ENCODE results near the gene SEC31A.

The SEC31A gene

GRCh38 chr4:82780170-82780751, 110.7 kb downstream of the SEC31A start (continued):
- TF ChIP-seq ZNF148 (tag by site-specific recombination; IDR thresholded peaks at IDR 0.05; ENCODE audit: borderline replicate concordance) (no peak), ZNF169 (tag by site-specific recombination; IDR thresholded peaks at IDR 0.05) (no peak), ZBTB26 (tag by site-specific recombination; optimal IDR thresholded peaks at IDR 0.05) (no peak)

- CTCF ChIA-PET, result interaction anchor here (0.7 kb wide), 1 partner anchor 1660 kb away, joined by 3 read pairs; no protein-coding TSS in a partner anchor
- TF ChIP-seq FEZF1 (tag by site-specific recombination; IDR thresholded peaks at IDR 0.05), result no peak
- no peak for TF ChIP-seq ZNF521 (tag by site-specific recombination; IDR thresholded peaks at IDR 0.05)
- no peak for TF ChIP-seq ZNF175 (tag by site-specific recombination; IDR thresholded peaks at IDR 0.05)
- TF ChIP-seq ZNF211 (tag by site-specific recombination; IDR thresholded peaks at IDR 0.05; ENCODE audit: low read depth), result no peak
- TF ChIP-seq ZNF830 (tag by site-specific recombination; IDR thresholded peaks at IDR 0.05; ENCODE audit: low read depth), result no peak
- TF ChIP-seq ZNF37A (tag by site-specific recombination; IDR thresholded peaks at IDR 0.05), result no peak
- no peak for TF ChIP-seq ZBTB17 (tag by site-specific recombination; IDR thresholded peaks at IDR 0.05)
- no peak for TF ChIP-seq ZNF133 (tag by site-specific recombination; IDR thresholded peaks at IDR 0.05)
- TF ChIP-seq EGR2 (tag by site-specific recombination; IDR thresholded peaks at IDR 0.05; ENCODE audit: low read depth), result peak; percentile 36; the same call in 1 of the 2 replicates
- peak; percentile 54 for TF ChIP-seq ZFHX2 (tag by site-specific recombination; conservative IDR thresholded peaks at IDR 0.05)
- TF ChIP-seq ZNF16 (tag by site-specific recombination; IDR thresholded peaks at IDR 0.05; ENCODE audit: low read depth), result no peak
- TF ChIP-seq ZNF658 (tag by site-specific recombination; IDR thresholded peaks at IDR 0.05), result no peak
- no peak for TF ChIP-seq SP7 (tag by site-specific recombination; IDR thresholded peaks at IDR 0.05)
- Histone ChIP-seq H3K4me1 (ENCODE audit: control insufficient read depth, insufficient read depth, low read length) (peaks cover 6% of the 10 kb centered on the region), H3K9me3 (ENCODE audit: control insufficient read depth, insufficient read depth, low read depth, low read length) (no peaks in the 10 kb centered on the region), H3K36me3 (ENCODE audit: control insufficient read depth in 2 of 2, insufficient read depth in 1 of 2, low read length in 2 of 2) (no peaks in the 10 kb centered on the region), H3K4me3 (ENCODE audit: low read depth, low read length) (no peak overlapping the region), H3K27ac (ENCODE audit: extremely low read depth, low read depth, low read length) (no peak overlapping the region)
- POLR2A ChIA-PET, result interaction anchor here (1.1 kb wide), 1 partner anchor 20 kb away, joined by 3 read pairs; the partner anchor contains the start of gene SCD5
Measured at GRCh38 chr4:82779032-82779431, 111.9 kb downstream of the SEC31A start.

GRCh38 chr4:82777857-82778525, 113.0 kb downstream of the SEC31A start:
- Histone ChIP-seq H3K4me1 (ENCODE audit: control insufficient read depth, insufficient read depth, low read length) (peaks cover 6% of the 10 kb centered on the region), H3K9me3 (ENCODE audit: control insufficient read depth, insufficient read depth, low read depth, low read length) (no peaks in the 10 kb centered on the region), H3K27ac (ENCODE audit: extremely low read depth, low read depth, low read length) (no peak overlapping the region), H3K36me3 (ENCODE audit: control insufficient read depth in 2 of 2, insufficient read depth in 1 of 2, low read length in 2 of 2) (no peaks in the 10 kb centered on the region), H3K4me3 (ENCODE audit: low read depth, low read length) (no peak overlapping the region)
- TF ChIP-seq ZNF146 (tag by site-specific recombination; IDR thresholded peaks at IDR 0.05), result peak; percentile 96
- 0 out of 2 replicates have a peak, but pooled peaks have one; percentile 39 for TF ChIP-seq ZNF580 (tag by site-specific recombination; IDR thresholded peaks at IDR 0.05)
- TF ChIP-seq ZNF157 (tag by site-specific recombination; IDR thresholded peaks at IDR 0.05), result no peak
- POLR2A ChIA-PET, result interaction anchor here (1.1 kb wide), 1 partner anchor 21 kb away, joined by 3 read pairs; the partner anchor contains the start of gene SCD5
- CTCF ChIA-PET, result interaction anchor here (1.3 kb wide), 1 partner anchor 15 kb away, joined by 3 read pairs; no protein-coding TSS in a partner anchor
